ENCODE results near the gene XRN2. TPM values are rescaled to one million over a fixed set of nuclear protein-coding genes. Genes with fewer than 3 reads are reported as not detected.

Gene XRN2
- total RNA-seq, 2 experiments from 2014 or later, result 76.5 to 81.9 TPM

- intact Hi-C loops (cut with micrococcal nuclease), result loop anchor here (1.0 to 10.0 kb wide), 7 partner anchors 21 to 849 kb away; partner anchors contain the start of gene RALGAPA2
- no peaks in the 10 kb centered on the region for H3K9me3 Mint-ChIP-seq
- CTCF ChIA-PET, result no interaction called here
- DNase-seq, result no peak
- peaks cover 24% of the 10 kb centered on the region for H3K36me3 Mint-ChIP-seq (ENCODE audit: low read depth)
- H3K4me3 Mint-ChIP-seq, result peak overlapping the region; percentile 94
- peak overlapping the region; percentile 96 for H3K27ac Mint-ChIP-seq
- H3K4me1 Mint-ChIP-seq (ENCODE audit: low read depth), result peaks cover 36% of the 10 kb centered on the region
- no peaks in the 10 kb centered on the region for H3K27me3 Mint-ChIP-seq (ENCODE audit: low read depth)
Observed at GRCh38 chr20:21303872-21304586, 898 bp downstream of the XRN2 start.

- no peaks in the 10 kb centered on the region for H3K27me3 Mint-ChIP-seq (ENCODE audit: low read depth)
- CTCF ChIA-PET, result no interaction called here
- intact Hi-C loops (cut with micrococcal nuclease), result loop anchor here (10.0 kb wide), 1 partner anchor 854 kb away; no protein-coding TSS in a partner anchor
- H3K9me3 Mint-ChIP-seq, result no peaks in the 10 kb centered on the region
- H3K4me1 Mint-ChIP-seq (ENCODE audit: low read depth), result peaks cover 69% of the 10 kb centered on the region
- no peak for DNase-seq
- H3K27ac Mint-ChIP-seq, result no peak overlapping the region
- H3K36me3 Mint-ChIP-seq (ENCODE audit: low read depth), result peaks cover 43% of the 10 kb centered on the region
- no peak overlapping the region for H3K4me3 Mint-ChIP-seq
Observed at GRCh38 chr20:21308340-21308739, 5.2 kb downstream of the XRN2 start.

DNA sequence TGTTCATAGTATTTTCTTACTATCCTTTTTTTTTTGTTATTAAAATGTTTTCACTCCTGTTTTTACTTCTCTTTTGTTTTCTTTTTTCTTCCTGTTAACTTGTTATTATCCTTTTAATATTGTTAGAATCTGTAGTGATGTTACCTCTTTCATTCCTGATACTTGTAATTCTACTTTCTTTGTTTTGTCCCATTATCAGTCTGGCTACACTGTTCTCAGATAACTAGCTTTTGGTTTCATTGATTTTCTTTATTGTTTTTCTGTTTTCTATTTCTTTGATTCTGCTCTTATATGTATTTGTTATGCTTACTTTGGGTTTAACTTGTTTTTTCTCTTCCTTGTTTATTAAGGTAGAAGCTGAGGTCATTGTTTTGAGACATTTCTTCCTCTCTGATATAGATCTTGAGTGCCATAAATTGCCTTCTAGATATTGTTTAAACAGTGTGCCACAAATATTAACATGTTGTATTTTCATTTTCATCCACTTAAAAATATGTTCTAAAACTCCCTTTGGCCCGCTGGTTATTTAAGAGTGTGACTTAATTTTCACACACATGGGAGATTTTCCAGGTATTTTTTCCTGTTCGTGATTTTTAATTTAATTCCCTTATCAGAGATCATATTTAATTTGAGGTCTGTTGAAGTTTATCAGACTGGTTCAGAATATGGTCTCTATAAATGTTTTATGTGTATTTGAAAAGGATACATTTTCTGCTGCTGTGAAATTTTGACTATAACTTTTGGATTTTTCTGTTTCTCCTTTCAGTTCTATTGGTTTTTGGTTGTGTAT is 6.7 kb downstream of the XRN2 start:
- H3K27me3 Mint-ChIP-seq (ENCODE audit: low read depth), result no peaks in the 10 kb centered on the region
- no peaks in the 10 kb centered on the region for H3K9me3 Mint-ChIP-seq
- intact Hi-C loops (cut with micrococcal nuclease), result loop anchor here (10.0 kb wide), 1 partner anchor 855 kb away; no protein-coding TSS in a partner anchor
- H3K36me3 Mint-ChIP-seq (ENCODE audit: low read depth), result peaks cover 34% of the 10 kb centered on the region
- no peak overlapping the region for H3K27ac Mint-ChIP-seq
- no peak overlapping the region for H3K4me3 Mint-ChIP-seq
- DNase-seq, result no peak
- CTCF ChIA-PET, result no interaction called here
- peaks cover 74% of the 10 kb centered on the region for H3K4me1 Mint-ChIP-seq (ENCODE audit: low read depth)

GRCh38 chr20:21312813-21313474 is 9.8 kb downstream of the XRN2 start:
- no peak overlapping the region for H3K4me3 Mint-ChIP-seq
- H3K4me1 Mint-ChIP-seq (ENCODE audit: low read depth), result peaks cover 87% of the 10 kb centered on the region
- intact Hi-C loops (cut with micrococcal nuclease), result no loop called here
- H3K9me3 Mint-ChIP-seq, result no peaks in the 10 kb centered on the region
- DNase-seq, result no peak
- CTCF ChIA-PET, result interaction anchor here (0.7 kb wide), 1 partner anchor 192 kb away, joined by 4 read pairs; no protein-coding TSS in a partner anchor
- H3K27me3 Mint-ChIP-seq (ENCODE audit: low read depth), result no peaks in the 10 kb centered on the region
- H3K27ac Mint-ChIP-seq, result no peak overlapping the region
- H3K36me3 Mint-ChIP-seq (ENCODE audit: low read depth), result peaks cover 36% of the 10 kb centered on the region

- Mint-ChIP-seq H3K9me3 (peaks cover 4% of the 10 kb centered on the region), H3K4me3 (no peak overlapping the region), H3K27ac (no peak overlapping the region), H3K4me1 (ENCODE audit: low read depth) (peaks cover 78% of the 10 kb centered on the region), H3K36me3 (ENCODE audit: low read depth) (peaks cover 29% of the 10 kb centered on the region), H3K27me3 (ENCODE audit: low read depth) (no peaks in the 10 kb centered on the region)
- intact Hi-C loops (cut with micrococcal nuclease), result no loop called here
- peak; percentile 37 for DNase-seq
- CTCF ChIA-PET, result no interaction called here
Observed at GRCh38 chr20:21315138-21315537, 12.0 kb downstream of the XRN2 start.

- Mint-ChIP-seq H3K4me1 (ENCODE audit: low read depth) (peaks cover 73% of the 10 kb centered on the region), H3K27me3 (ENCODE audit: low read depth) (no peaks in the 10 kb centered on the region), H3K4me3 (no peak overlapping the region), H3K9me3 (peaks cover 9% of the 10 kb centered on the region), H3K36me3 (ENCODE audit: low read depth) (peaks cover 36% of the 10 kb centered on the region), H3K27ac (no peak overlapping the region)
- intact Hi-C loops (cut with micrococcal nuclease), result no loop called here
- DNase-seq, result no peak
- CTCF ChIA-PET, result interaction anchor here (1.0 kb wide), 1 partner anchor 19 kb away, joined by 3 read pairs; no protein-coding TSS in a partner anchor
Observed at GRCh38 chr20:21322083-21322710, 19.1 kb downstream of the XRN2 start.

DNA sequence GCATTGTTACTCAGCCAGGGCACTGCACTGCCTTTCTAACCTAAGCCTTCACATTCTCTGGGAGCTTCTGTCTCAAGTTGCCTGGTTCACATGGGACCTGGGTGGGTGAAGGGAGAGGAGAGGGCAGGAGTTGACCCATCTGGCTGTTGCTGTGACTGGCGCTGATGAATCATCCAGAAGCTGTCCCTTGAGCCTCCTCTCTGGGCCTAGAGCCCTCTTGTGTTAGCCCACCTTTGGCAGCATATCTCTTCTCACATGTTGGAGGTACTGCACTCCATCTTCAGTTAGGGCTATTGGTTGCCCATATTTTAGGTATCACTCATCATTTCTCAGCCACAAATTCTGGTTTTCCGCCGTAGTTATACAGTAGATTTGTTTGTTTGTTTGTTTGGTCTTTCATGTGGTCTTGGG is 19.8 kb downstream of the XRN2 start:
- peak overlapping the region; percentile 18 for H3K27ac Mint-ChIP-seq
- intact Hi-C loops (cut with micrococcal nuclease), result no loop called here
- no peak overlapping the region for H3K4me3 Mint-ChIP-seq
- CTCF ChIA-PET, result interaction anchor here (0.6 to 1.0 kb wide), 2 partner anchors 18 to 27 kb away, joined by 3 to 4 read pairs; no protein-coding TSS in a partner anchor
- no peaks in the 10 kb centered on the region for H3K27me3 Mint-ChIP-seq (ENCODE audit: low read depth)
- H3K9me3 Mint-ChIP-seq, result peaks cover 9% of the 10 kb centered on the region
- DNase-seq, result no peak
- peaks cover 32% of the 10 kb centered on the region for H3K36me3 Mint-ChIP-seq (ENCODE audit: low read depth)
- peaks cover 67% of the 10 kb centered on the region for H3K4me1 Mint-ChIP-seq (ENCODE audit: low read depth)

DNA sequence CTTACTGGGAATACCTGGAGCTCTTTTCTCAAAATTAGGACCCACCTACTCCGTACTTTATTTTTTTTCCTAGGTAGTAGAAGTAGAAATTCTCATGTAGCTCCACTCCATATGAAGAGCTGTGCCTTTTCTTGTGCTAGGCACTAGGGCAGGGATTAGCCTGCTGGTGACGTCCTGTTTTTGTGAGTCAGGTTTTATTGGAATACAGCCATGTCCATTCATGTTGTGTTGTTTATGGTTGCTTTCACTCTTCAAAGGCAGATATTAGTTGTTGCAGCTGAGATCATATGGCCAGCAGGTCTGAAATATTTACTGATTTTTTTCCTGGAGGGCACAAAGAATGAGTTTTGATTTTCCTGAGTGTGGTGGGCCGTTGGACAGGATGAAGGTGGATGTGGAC is 20.5 kb downstream of the XRN2 start:
- intact Hi-C loops (cut with micrococcal nuclease), result no loop called here
- DNase-seq, result no peak
- Mint-ChIP-seq H3K4me3 (no peak overlapping the region), H3K27me3 (ENCODE audit: low read depth) (no peaks in the 10 kb centered on the region), H3K27ac (peak overlapping the region; percentile 64), H3K9me3 (peaks cover 7% of the 10 kb centered on the region), H3K36me3 (ENCODE audit: low read depth) (peaks cover 31% of the 10 kb centered on the region), H3K4me1 (ENCODE audit: low read depth) (peaks cover 63% of the 10 kb centered on the region)
- CTCF ChIA-PET, result interaction anchor here (0.6 kb wide), 1 partner anchor 28 kb away, joined by 4 read pairs; no protein-coding TSS in a partner anchor

GRCh38 chr20:21324126-21324525 is 21.0 kb downstream of the XRN2 start:
- H3K4me3 Mint-ChIP-seq, result no peak overlapping the region
- CTCF ChIA-PET, result interaction anchor here (0.6 to 1.2 kb wide), 3 partner anchors 29 to 487 kb away, joined by 3 to 8 read pairs (median 3); no protein-coding TSS in a partner anchor
- peak overlapping the region; percentile 80 for H3K27ac Mint-ChIP-seq
- DNase-seq, result no peak
- H3K36me3 Mint-ChIP-seq (ENCODE audit: low read depth), result peaks cover 31% of the 10 kb centered on the region
- H3K9me3 Mint-ChIP-seq, result peaks cover 5% of the 10 kb centered on the region
- intact Hi-C loops (cut with micrococcal nuclease), result no loop called here
- H3K27me3 Mint-ChIP-seq (ENCODE audit: low read depth), result no peaks in the 10 kb centered on the region
- H3K4me1 Mint-ChIP-seq (ENCODE audit: low read depth), result peaks cover 58% of the 10 kb centered on the region

GRCh38 chr20:21325296-21325695 is 22.2 kb downstream of the XRN2 start:
- peaks cover 58% of the 10 kb centered on the region for H3K4me1 Mint-ChIP-seq (ENCODE audit: low read depth)
- no peak for DNase-seq
- H3K9me3 Mint-ChIP-seq, result peaks cover 5% of the 10 kb centered on the region
- CTCF ChIA-PET, result interaction anchor here (1.2 kb wide), 1 partner anchor 488 kb away, joined by 3 read pairs; no protein-coding TSS in a partner anchor
- peak overlapping the region; percentile 80 for H3K27ac Mint-ChIP-seq
- H3K27me3 Mint-ChIP-seq (ENCODE audit: low read depth), result no peaks in the 10 kb centered on the region
- intact Hi-C loops (cut with micrococcal nuclease), result loop anchor here (1.0 kb wide), 1 partner anchor 22 kb away; the partner anchor contains the start of gene XRN2
- peak overlapping the region; percentile 2 for H3K4me3 Mint-ChIP-seq
- peaks cover 30% of the 10 kb centered on the region for H3K36me3 Mint-ChIP-seq (ENCODE audit: low read depth)

GRCh38 chr20:21326700-21327099 is 23.6 kb downstream of the XRN2 start:
- DNase-seq, result no peak
- no peaks in the 10 kb centered on the region for H3K27me3 Mint-ChIP-seq (ENCODE audit: low read depth)
- peaks cover 26% of the 10 kb centered on the region for H3K36me3 Mint-ChIP-seq (ENCODE audit: low read depth)
- H3K4me3 Mint-ChIP-seq, result no peak overlapping the region
- CTCF ChIA-PET, result interaction anchor here (1.5 kb wide), 1 partner anchor 91 kb away, joined by 4 read pairs; no protein-coding TSS in a partner anchor
- peaks cover 52% of the 10 kb centered on the region for H3K4me1 Mint-ChIP-seq (ENCODE audit: low read depth)
- no peaks in the 10 kb centered on the region for H3K9me3 Mint-ChIP-seq
- H3K27ac Mint-ChIP-seq, result no peak overlapping the region
- intact Hi-C loops (cut with micrococcal nuclease), result no loop called here

Measured in activated naive CD4-positive, alpha-beta T cell treated with anti-CD3 and anti-CD28 coated beads for 36 hours (primary cell).